UCSD-AML1 (cell line): ENCODE data around the gene SRGAP2C.
"Not testable (repeated sequence)": the region's sequence is repeated elsewhere in the genome, so short reads cannot be mapped to it uniquely, and the experiment has no call there.

Source experiments
- DNase-seq: peaks from one replicate; lab custom pipeline; 2025; ENCODE audit not compliant: unreplicated experiment; lab: John Stamatoyannopoulos, UW

Gene SRGAP2C

DNA sequence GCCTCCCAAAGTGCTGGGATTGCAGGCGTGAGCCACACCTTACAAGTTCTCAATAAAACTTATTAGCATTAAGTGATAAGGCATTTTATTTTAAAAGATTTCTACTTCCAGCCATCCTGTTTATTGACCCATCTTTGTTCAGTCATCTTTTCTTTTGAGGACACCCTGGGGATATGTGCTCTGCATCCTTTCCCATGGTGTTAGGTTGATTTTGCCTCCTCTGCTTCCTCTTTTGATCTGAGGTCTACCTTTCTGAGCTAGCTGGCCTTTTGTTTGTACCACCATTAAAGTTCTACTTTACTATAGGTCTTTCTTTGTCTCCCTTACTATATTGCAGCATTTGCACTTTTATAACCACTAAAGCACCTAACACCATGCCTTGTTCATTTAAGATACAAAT lies 136.9 kb downstream of the SRGAP2C start:
- not testable (repeated sequence) for DNase-seq

DNA sequence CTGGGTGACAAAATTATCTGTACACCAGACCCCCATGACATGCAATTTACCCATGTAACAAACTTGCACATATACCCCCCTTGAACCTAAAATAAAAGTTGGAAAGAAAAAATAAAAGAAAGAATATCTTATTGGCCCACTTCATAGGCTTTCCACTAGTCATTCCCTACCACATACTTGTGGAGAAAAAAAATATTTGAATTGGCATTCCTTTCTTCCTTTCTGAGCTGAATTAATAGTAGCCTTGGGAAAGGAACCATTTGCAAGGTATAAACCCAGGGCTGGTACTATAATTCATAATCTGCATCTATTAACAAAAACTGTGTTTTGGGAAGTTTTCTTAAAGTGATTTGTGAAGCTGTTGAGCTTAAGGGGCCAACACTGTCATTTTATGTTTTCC lies 140.0 kb downstream of the SRGAP2C start:
- DNase-seq, result not testable (repeated sequence)

DNA sequence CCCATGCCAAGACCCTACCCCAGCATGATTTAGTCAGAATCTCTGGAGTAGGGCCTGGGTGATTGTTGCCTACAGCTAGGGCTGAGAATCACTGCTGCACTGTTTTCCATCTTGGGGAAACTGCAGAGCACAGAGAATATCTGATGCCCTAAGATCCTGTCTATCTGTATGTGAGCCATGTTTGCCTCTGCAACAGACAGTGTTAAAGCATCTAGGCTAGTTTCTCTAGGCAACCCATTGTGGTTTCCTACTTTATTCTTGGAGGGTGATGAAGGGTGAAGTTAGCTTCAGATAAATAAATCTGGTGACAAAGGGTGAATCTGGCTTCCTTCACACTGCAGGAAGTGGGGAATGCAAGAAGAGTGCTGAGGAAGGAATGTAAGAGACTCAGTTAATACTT lies 147.4 kb downstream of the SRGAP2C start:
- not testable (repeated sequence) for DNase-seq

DNA sequence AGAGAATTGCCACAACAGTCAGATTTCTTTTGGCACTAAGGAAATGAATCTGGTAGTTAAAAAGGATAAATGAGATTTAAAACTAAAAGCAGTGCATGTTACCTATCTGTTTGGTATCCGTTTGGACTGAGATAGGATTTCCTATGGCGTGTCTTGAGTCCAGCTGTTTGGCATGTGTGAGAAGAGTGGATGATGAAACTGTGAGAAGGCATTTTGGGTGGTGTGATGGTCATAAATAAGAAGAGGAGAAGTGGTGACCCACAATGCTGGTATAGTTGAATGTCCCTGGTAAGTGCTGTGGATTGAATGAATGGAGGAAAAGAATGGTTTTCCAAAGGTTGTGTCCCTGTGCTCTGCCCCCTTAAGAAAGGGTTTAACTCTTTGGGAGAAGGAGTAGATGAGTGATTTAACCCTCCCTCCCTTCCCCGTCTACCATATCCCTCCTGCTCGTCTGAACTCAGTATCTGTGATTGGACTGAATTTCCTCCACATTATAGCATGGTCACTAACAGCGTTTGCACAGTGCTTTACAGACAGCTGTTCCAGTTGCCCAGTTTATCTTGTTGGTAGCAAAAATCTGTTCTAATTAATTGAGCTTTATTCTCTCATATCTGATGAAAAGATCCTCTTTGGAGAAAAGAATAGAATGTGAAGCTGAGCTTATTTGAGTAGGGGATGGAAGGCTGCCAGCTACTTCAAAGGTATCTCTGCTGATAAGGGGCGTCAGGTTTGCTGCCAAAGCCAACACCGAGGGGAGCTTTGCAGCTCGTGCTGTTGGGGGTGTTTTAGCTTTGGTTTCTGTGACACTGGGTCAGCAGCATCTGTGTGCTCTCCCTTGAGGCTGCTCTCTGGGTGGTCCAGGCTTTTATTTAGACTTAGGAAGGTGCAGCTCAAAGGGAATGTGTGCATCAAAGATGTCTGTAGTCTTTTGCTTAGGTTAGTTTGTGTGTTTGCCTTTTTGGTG lies 148.1 kb downstream of the SRGAP2C start:
- not testable (repeated sequence) for DNase-seq

DNA sequence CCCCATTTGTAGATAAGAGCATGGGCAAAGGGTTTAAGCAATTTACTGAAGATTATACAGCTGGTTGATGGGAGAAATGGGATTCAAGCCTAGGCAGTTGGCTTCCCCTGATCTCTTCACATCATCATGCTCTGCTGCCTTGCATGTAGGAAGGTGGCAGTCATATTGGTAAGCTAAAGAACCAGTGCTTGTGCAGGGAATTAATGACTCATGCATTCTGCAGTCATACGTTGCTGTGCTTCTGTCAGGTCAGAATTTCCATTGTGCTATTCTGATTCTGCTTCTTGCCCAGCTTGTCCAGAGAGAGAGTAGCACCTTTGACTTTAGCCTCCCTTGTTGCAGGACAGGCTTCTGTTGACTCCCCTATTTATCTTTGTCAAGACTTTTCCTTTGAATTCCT lies 153.2 kb downstream of the SRGAP2C start:
- DNase-seq, result not testable (repeated sequence)

DNA sequence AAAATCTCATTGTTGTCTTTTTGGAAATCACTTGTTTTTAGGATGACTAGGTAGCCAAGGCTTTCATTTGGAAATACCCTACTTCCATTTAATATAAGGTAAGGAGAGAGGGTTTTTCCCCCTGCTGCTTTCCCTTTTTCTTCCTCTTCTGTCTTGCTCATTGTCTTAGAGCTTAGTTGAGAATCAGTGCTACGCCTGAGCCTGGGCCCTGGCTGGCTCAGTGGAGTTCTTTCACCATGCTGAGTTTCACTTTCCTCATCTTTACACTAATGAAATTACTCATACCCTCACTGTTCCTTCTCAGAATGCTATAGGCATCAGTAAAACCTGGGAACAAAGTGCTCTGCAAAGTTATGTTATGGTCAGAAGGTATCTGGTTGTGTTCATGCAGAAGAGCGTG lies 154.8 kb downstream of the SRGAP2C start:
- not testable (repeated sequence) for DNase-seq

DNA sequence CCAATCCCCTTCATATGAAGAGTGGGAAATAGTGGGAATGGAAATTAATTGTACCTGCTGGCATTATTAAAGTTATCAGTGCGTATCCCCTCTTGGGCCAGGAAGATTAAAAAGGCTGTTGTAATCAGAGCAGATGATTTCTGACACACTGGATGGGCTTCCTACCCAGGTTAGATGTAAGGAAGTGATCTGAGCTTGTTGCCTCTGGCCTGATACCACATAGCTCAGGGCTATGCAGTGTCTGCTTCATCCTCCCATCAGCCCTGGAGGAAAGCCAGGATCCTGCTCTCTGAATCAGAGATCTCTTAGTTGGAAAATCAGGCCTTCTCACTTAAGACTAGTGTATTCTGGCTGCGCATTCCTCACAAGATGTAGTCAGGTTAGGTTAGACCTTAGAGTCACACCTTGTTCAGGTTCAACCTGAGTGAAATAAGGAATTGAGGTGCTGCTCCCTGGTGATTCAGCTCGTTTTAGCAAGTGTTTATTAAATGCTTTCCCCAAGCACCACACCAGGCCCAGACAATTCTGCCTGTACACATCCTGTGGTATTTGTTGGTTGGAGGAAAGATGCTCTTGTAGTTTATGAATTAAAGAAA lies 158.6 kb downstream of the SRGAP2C start:
- not testable (repeated sequence) for DNase-seq

DNA sequence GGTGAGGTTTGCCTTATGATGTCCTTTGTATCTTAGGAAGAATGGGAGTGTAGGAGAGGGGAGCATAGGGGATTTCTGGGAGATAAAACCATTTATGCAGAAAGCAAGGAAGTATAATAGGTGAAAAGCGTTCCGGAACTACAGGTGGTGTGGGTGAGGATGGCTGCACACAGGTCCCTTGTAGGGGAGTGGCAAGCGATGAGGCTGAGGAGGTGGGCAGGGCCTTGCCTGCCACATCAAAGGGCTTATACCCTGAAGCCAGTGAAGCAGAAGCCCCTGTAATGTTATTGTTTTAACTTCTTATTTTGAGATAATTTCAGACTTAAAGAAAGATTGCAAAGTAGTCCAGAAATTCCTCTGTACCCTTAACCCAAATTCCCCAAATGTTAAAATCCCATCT lies 159.6 kb downstream of the SRGAP2C start:
- DNase-seq, result not testable (repeated sequence)

DNA sequence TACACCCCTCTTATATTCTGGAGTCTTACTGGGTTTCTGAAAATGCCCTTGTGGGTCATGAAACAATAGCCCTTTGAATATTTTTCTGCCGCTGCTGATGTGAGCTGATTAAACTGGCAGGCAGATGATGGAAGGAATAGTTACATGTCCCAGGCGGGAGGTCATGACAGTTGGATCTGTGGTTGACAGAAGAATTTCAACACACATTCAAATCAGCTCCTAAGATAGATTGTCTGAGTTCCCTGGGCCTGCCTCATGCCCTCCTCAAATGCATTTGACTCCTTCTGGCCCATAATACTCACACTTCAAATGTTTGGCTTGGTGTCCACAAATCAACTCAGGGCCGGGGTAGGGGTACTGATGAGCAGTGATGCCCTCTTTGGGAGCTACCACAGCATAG lies 161.9 kb downstream of the SRGAP2C start:
- not testable (repeated sequence) for DNase-seq

DNA sequence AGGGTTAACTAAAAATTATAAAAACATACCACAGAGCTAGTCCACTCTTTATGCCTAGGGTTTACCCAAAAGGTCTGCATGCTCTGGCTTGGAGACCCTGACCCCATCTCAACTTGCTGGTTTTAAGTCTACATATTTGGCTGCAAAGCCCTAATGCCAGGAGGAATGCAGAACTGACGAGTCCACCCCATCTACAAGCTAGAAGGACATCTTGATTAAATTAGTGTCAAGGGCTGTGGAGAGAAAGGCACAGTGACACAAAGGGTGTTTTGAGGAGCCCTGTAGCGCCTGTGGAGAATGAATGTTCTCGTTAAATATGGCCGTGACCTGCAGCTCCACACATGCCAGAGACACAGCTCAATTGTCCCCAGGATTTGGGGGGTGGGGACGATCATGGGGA lies 162.7 kb downstream of the SRGAP2C start:
- not testable (repeated sequence) for DNase-seq

DNA sequence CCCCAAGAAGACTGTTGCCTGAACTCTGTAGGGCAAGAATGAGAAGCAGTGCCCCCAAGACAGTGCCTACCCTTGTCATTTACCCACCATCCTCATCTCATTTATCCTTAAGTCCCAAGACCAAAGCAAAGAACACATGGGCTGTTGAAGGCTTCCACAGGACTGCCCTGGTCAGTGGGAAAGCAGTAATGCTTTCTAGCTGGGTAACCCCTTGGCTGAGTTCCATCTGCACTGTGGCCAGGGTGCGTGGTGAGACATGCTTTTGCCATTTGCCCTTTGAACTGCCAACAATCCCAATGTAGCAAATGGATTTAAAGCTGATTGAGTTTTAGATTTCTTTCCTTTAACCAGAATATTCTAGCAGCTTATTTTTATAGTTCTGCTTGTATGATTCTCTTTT lies 163.3 kb downstream of the SRGAP2C start:
- DNase-seq, result not testable (repeated sequence)

DNA sequence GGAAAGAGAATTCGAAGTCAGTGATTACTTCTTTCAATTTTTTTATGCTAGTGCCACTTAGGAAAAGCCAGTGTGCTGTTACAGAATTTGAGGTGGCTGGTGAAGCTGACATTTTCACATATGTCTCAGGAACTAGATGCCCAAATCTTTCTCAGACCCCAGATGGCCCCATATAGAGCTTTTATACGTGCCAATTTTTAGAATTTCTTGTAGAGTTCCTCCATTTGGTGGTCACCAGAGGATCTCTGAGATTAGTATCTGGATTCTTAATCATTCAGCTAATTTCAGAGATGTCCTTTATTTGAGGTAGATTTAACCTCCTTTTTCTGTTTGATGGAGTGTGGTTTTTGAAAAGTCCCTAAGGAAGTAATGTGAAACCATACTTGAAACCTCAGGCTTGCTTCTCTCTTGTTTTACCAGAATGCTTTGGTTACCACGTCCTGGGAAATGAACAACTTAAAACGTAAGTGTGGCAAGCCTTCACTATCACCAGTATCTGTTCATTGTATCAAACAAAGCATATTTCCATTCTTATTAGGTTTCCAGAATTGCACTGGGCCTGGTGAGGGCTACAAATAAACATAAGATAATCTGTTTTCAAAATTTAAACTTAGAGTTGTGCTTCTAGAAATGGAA lies 164.7 kb downstream of the SRGAP2C start:
- not testable (repeated sequence) for DNase-seq

DNA sequence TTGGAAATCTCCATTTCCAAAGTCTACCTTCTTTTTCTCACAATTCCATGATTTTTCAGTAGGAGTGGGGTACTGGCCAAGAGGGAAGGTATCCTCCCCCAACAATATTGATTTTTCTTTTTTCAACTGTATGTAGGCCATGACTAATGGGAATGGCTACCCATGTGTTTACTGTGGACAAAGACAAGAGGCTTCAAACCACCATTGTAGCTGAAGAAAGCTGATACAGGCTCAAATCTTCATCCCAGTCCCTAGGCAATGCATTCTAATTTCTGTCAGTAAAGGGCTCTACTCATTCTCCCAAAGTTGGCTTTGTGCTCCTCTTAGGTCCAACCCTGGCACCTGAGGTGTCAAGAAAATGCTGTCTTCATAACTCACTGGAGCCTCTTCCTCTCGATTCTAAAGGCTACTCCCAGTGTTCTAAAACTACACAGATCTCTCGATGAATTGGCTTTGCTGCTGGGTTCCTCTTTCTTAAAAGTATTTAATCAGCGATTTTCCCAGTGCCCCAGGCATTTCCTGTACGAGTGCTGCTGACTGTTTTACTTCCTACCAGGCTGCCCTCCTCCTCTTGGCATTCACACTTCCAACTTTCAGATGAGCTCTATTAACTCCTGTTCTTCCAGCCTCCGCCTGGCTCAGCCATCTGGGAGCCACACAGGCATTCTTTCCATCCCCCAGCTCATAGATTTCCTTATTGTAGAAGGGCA lies 171.1 kb downstream of the SRGAP2C start:
- DNase-seq, result not testable (repeated sequence)

DNA sequence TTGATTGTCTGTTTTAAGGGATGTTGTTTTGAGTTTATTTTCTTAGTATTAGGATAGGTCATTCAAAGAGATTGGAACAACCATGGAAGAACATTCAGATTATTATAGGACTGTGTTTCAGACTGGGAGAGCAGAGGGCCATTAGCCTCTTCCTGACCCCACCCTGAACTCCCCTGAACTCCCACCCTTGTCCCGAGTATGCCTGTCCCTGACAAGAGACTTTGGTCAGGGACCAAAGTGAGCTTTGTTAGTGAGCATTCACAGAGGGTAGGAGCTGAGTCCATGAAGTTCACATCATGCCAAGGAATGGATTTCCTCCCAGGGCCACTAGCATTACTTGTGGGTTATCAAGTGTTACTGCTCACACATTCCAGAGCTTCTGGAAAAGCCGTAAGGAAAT lies 172.0 kb downstream of the SRGAP2C start:
- not testable (repeated sequence) for DNase-seq

DNA sequence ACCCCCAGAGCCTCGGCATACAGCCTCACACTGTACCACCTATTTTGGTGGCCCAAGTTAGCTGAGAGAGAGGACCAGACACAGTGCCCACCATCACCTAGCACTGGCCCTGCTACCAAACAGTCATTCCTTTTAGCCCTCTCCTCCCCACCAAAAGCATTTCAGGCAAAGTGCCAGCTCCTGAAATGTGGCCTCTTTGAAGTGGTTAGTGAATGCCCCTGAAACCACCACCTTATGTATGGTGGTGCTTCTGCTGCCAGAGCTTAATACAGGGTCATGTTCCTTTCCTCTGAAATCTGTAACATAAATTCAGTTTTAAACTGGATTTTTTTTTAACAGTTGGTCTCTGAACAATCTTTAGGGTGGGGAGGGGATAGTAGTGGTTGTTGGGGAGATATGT lies 175.8 kb downstream of the SRGAP2C start:
- DNase-seq, result not testable (repeated sequence)

DNA sequence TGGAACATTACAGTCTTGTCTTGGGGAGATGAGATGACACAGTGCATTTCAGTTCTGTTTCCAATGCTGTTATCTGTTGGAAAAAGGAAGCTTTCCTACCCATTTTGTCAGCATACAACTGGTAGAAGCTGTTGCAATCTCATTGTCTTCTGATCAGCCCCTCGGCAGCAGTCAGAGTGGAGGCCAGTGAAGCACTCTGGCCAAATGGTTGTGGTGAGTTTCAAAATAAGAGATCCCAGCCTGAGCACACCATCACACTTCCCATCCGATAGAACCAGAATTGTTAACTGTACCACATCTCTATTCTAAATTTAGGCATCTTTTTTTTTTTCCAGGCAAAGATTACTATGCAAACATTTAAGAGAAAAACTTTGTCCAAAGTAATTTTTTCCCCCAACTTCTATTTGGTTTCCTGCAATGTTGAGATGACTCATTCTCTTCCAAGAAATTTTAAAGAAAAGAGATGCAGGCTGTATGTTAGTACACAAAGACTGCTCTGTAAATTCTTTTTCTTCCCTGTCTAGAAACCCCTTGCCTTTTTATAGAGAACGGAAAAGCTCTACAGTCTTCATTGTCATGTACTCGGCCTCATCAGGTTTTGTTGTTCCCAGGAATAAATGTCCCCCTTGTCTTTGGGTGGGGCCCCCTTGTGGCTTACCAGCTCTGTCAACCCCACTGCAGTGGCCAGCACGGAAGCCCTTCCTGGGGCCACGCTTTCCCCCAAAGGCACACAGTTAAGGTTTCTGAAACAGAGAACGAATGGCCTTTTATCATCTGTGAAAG lies 176.9 kb downstream of the SRGAP2C start:
- not testable (repeated sequence) for DNase-seq

DNA sequence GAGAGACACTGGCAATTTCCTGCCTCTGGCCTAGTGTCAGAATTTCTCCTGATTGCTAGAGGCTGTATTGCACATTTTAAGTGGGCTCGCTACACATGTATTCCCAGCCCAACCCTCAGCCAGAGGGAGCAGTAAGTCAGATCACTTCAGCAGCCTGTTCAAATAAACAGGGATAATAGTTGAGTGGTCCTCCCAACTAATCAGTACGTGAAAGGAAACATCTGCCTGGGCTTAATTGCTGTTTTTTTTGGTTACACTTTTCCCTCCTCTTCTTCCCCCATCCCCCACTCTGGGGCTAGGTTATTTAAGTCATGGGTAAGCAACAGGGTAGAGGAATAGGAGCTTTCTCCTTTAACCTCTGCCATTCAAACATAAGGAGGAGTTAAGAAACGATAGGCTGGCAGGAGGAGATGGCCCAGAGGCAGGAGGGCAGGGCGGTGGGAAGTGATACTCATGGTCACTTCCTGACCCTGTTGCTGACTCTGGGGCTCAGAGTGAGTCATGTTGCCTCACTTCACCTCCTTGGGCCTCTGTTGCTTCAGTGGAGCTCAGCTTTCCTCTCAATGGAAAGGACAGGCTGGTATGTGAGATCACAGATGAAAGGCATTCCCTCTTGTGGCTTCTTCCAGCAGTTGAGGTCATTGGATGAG lies 177.6 kb downstream of the SRGAP2C start:
- DNase-seq, result peak; percentile 53

DNA sequence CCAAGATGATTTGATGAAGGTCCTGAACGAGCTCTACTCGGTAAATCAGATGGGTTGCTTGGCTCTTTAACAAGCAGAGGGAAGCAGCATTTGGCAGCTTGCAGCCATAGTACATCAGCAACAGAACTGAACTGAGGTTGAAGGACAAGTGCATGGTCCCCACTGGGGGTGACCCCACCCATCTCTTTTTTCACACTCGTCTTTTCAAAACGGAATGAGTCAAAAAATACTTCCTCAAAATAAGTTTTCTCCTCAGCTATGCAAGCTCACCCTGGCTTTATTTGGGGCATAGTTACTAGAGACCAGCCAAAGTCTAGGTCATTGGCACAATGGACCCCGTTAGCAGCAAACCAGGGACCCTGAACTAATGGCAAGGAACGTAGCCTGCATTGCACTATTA lies 180.5 kb downstream of the SRGAP2C start:
- DNase-seq, result not testable (repeated sequence)

DNA sequence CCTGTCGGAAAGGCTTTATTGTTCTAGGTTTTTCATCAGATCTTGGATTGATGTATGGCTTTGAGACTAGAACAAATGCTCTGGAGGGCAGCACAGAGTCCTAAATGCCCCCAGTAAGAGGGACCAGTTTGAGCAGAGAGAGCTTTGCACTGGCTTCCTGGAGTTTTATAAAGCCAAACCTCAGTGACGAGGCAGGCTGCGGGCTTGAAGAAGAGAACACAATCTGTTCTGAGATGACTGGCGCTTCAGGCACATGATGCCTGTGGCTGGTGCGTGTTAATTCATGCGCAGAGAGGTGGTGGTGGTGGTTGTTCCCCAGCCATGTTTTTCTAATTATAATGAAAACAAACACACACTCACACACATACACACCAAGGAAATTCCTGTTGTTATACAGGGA lies 180.9 kb downstream of the SRGAP2C start:
- DNase-seq, result peak; percentile 9

DNA sequence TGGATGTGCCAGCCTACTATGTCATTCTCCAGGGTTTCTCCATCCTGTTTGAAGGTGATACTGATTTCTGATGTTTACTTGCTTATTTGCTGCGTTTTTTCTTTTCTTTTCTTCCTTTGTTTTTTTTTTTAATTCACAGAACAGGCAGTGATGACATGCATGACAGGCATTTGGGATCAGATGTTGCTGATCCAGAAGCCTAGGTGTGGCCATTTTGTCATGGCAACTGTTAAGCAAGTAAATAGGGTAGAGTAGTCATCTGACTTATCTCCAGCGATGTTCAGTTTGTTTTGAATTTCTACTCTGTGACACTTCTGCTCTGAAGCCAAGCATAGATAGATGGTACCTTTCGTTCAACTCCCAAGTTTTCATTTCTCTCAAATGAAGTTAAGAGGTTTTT lies 181.4 kb downstream of the SRGAP2C start:
- not testable (repeated sequence) for DNase-seq
